EH (cell line): ENCODE data around the gene RTN4R.

Source experiments
- DNase-seq: peaks from one replicate; pipeline ENCODE4 v3.0.0-alpha.2; 2015; ENCODE audit warnings: low read depth

The RTN4R gene

DNA sequence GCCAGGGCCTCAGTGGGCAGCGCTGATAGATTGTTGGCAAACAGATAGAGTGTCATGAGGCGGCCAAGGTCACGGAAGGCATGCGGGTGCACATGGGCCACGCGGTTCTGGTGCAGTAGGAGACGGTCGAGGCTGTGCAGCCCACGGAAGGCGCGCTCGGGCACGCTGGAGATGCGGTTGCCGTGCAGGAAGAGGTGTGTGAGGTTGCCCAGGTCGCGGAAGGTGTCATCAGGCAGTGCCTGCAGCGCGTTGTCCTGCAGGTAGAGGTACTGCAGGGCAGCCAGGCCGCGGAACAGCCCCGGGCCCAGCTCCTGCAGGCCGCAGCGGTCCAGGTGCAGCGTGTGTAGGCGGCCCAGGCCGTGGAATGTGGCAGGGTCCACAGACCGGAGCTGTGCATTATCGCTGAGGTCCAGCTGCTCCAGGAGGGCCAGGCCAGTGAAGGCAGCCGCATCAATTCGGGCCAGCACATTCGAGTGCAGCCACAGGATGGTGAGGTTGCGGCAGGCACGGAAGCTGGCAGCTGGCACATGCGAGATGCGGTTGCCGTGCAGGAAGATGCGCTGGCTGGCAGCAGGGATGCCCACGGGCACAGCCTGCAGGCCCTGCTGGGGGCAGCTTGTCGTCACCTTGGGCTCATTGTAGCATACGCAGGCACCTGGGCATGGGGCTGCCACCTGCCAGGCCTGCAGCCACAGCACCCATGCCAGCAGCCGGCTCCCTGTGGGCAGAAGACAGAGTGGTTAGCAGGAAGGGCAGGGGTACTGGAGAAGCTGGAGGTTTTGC lies 25.5 kb downstream of the RTN4R start:
- DNase-seq, result no peak

DNA sequence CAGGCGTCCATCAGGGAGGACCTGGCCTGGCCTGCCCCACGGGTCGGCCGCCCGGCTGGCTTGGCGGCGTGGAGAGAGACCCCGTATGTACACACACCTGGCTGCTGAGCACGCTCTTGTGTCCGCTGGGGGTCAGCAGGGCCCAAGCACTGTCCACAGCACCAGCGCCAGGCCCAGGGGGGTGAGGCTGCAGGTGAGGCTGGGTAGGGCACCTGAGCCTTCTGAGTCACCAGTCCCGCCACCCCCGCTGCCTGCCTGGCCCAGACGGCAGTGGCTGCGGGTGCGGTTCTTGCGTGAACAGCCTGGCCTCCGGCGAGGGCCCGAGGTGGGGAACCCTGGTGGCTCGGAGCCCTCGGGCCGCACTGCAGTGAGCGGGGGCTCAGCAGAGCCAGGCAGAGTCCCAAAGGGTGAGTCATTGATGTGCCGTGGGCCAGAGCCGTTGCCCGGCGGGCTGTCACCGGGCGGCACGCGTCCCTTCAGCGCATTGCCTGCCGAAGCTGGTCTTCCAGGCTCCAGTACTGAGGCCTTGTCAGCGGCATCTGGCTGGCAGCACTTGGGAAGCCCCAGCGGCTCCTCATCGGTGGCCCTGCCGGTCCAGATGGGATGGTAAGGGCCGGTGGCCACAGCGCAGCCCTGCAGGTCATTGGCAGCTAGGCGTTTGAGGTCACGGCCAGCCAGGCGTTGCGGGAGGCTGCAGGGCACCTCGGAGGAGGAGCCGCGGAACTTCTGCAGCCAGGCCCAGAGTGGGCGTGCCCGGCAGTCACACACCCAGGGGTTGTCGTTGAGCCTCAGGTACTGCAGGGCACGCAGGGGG lies 26.3 kb downstream of the RTN4R start:
- no peak for DNase-seq

DNA sequence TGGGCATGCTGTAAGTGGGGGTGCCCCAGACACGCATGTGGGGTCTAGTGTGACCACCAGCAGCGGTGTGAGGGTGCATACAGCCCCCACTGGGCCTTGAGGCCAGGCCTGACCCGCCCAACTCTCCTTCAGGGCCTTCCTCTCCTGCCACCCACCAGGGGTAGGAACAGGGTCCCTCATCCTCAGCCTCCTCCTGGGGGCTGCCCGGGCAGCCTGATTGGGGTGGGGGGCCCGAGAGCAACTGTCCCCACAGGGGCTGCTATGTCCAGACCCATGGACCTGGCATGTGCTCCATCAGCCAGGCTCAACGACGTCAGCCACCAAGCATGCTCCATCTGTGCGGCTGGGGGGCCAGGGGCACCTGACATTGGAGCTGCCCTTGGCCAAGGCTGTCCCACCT lies 27.2 kb downstream of the RTN4R start:
- no peak for DNase-seq

DNA sequence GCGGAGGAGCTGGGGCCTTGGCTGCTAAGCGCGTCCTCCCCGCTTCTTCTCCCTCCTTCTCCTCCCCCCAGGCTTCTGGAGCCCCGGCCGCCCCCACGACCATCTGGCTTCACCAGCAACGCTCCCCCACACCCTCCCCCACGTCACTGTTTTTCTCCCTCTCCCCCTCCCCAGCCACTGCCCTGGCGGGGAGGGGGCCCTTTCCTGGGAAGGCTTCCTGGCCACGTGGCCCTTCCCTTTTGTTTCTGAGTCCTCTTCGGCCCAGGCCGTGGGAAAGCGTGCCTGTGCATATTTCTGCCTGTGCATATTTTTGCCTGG lies 27.7 kb downstream of the RTN4R start:
- no peak for DNase-seq

DNA sequence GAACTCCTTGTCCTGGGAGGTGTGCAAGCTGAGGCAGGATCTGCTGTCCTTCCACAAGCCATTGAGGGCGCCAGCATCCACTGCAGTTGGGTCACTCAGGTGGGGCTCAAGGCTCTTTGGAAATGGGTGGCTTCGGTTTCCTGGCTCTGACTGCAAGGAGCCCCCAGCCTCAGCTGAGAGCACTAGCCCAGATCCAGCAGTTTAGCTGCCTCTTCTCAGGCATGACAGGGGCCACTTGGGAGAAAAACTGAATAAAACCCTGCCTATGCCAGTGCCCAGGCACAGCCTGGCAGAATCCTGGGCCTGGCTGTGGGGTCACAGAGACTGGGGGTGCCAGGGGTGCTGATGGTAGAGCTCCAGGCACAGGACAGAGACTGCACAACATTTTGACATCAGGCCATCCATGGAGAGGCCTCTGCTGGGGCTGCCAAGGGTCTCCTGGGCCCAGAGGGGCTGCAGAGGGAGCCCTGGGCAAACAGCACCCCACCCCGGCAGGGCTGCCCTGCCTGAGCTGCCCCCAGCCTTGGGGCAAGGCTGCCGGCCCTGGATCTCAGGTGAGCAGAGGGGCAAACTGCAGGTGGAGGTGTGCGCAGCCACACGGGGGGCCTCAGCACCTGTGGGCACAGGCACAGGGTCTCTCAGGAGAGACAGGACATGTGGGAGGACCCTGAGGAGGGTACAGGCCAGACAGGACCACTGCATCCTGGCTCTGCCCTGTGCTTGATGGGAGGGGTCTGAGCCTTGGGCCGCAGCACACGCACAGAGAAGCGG lies 28.3 kb downstream of the RTN4R start:
- DNase-seq, result no peak

DNA sequence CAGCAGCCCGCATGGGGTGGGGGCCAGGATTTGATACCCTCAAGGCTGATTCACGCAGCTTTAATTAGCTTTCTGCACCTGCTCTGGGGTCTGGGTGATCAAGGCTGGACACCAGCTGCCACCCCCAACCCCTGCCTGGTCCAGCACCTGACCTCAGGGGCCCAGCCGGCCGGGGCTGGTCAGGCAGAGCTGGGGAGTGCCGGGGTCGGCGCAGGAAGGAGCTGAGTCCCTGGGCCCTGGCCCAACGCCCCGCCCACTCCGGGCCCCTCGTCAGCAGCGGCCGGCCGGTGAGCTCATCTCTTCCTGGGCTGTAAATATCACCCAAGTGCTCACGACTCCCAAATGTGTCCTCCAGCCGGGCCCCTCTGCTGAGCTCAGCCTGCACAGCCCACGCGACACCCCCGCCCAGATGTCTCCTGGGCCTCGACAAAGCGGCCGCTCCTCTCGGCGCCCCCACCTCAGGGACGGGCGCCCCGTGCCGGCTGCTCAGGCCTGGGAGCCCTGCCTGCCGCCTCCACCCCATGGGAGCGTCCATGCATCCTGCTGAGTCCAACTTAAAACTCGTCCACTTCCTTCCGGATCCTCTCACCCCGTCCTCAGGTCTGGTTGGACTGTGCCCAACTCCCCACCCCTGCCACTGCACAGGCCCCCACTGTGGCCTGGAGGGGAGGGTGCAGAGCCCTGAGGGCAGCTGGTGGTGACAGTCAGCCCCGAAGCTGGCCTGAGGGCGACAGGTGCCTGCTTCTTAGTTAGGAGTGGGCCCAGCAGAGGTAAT lies 29.0 kb downstream of the RTN4R start:
- peak; percentile 50 for DNase-seq

DNA sequence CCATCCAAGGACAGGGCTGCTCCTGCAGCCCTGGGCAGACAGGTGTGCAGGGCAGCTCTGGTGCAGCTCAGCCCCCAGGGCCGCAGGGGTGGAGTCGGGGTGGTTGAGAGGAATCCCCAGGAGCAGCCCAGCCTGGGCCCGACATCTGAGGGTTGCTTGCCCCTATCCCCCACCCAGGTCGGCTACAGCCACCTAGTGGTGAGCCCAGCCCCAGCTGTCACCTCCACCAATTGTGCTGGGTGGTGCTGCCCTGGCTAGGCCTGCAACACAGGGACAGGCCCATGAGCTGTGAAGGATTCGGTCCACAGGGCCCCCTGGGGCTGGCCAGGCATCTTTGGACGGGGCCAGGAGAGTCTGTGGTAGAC lies 29.6 kb downstream of the RTN4R start:
- peak; percentile 21 for DNase-seq

DNA sequence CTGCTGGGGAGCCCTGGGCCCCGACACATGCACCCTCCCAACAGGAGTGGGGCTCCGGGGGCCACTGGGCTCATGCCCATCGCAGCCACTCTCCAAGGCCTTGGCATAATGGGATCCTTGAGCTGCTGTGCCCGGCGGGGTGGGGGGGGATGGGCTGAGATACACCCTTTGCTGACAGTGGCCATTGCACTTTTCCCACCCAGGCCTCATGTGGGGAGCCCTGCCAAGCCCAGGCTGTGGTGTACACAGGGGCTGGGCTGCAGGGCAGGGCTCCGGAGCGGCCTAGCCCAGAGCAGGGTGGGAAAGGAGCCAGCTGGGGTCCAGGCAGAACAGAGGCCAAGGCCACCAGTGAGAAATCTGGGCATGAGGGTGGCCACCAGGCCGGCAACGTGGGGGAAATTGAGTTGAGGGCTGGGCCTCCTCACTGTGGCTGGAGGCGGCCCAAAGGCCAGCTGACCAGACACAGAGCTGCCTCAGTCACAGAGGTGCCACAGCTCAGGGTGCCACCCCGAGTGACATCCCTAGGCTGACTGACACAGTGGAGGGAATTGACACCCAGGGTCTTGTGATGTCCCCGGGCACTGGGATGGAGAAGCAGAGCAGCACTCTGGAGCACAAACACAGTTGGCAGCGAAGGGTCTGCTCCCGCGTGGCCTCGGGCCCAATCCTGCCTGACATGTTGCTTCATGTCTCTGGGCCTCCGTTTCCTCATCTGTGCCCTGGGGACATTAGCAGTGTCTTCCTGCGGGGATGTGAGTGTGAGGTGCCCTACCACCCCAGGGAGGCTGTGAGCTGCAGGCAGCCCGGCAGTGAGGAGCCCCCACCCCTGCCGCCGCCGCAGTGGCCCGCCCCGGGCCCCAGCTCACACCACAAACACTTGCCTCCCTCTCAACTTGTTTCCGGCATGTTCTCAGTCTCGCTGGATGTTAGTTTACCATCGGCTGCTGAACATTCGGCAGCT lies 30.4 kb downstream of the RTN4R start:
- DNase-seq, result no peak

DNA sequence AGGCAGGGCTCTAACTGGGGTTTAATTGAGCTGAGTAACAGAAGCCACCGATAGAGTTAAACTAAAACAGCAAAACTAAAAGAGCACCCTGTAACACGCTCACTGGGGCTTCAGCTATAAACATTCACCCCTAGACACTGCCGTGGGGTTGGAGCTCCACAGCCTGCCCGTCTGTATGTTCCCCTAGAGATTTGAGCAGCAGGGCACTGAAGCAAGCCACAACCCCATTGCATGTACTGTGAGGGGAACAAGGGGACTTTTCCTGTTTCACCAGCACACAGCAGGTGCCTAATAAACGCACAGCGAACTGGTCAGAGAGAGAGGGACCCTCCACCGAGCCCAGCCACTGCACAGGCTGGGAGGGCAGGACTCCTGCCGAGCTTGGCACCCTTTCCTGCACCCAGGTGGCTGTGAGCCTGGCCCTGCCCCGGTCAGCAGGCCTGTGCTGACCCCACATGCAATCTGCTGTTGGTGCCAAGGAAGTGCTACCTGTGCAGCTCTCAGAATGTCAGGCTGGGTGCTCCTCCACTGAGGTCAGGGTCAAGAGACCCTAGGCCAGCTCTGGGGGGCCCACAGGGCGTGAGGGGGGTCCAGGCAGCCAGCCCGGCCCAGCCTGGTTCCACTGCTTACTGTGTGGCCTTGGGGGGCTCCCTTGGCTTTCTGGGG lies 31.9 kb downstream of the RTN4R start:
- DNase-seq, result no peak

DNA sequence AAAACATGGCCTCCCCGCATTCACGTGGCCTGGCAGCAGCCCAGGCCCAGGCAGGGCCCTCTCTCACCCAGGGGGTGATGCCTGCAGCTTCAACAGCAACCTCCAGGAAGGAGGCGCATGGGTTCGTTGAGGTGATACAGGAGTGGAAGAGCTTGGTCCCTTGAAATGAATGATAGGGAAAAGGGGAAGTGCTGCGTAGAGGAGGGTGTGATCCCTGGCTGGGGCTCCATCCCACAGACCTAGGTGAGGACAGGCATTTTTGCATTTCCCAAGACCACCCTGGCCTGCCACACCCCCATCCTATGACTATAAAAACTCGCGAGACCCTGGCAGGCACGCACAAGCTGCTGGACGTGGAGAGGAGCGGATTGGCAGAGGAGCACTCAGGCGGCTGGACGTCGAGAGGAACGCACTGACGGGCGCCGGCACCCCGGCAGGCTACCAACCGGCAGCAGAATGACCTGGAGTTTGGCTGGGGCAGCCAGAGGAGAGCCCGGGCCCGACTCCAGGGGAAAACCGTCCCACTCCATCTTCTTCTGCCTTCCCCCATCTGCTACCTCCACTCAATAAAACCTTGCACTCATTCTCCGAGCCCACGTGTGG lies 32.6 kb downstream of the RTN4R start:
- no peak for DNase-seq

DNA sequence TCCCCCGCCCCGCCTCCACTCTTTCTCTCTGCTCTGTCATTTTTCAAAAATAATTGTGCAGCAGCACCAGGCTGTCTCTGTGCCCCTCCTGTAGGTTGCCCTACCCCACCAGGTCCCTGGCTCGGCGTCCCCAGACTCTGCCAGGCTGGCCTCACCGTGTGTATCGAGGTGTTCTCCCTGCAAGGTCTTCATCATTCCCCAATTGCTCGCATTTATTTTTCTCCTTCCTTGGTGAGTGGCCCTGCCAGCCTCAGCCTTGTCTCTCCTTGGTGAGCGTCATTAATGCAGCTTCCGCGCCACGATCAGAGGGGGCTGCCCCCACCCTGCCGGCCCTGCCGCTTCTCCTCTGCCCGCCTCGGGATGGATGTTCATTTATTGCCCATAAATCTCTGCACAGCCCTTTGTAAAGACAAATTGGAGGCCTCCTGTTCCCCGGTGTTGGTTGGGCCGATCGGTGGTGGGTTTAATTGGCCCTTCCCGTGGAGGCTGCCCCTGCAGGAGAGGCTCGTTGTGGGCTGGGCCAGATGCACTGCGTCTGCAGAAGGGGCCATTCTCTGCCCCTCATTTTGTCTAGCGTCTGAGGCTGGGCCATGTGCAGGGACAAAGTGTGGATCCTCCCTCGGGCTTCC lies 33.2 kb downstream of the RTN4R start:
- DNase-seq, result no peak

DNA sequence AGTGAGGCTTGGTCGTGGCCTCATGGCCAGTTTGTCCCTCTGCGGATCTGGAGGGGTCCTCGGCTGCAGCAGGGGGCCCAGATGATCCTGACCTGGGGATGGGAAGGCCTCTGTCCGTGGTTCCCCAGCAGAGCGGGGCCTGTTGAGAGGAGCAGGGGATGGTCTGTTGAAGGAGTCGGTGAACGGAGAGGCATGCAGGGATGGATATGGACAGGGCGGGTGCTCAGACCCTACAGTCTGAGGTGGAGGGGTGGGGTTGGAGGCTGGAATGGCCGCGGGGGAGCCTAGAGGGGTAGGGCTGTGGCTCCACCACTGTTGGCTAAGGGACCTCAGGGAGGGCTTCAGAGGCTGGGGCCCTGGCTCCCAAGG lies 33.8 kb downstream of the RTN4R start:
- DNase-seq, result no peak

DNA sequence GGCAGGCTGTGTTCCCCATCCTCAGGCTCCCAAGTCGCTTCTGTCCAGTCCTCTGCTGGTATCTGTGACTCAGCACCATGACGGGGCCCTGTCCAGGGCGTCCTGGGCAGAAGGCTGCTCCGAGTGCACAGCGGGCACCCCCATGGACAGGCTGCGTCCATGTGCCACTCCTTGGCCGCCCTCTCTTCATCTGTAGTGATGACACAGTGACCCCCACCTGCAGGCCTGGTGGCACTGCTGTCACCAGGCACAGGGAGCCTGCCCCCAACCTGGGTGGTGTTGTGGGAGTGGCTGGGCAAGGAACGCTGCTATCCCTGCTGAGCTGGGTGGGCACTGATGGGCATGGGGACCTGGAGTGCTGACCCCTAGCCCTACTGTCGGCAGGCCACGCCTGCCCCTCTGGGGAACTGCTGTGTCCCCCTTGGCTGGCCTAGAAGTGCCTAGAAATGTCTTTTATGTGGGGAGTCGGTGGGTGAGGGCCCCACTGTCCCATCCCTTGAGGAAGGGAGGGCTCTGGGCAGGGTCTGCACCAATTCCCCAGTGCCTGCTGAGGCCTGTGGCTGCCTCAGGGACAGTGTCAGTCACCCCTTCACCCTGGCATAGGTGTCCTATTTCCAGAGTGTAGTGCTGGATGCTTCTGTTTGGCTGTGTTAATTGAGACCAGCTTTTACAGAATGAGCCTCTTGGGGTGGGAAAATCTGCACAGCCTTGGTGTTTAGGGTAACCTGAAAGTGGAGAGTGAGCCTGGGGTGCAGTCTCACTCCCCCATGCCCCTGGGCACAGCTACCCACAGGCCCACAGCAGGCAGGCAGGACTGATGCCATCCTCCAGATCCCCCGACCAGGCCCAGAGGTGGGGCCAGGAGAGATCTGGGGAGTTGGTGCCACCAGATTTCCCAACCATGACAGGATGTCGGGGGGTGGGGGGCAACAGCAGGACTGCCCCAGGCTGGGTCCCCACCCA lies 34.5 kb downstream of the RTN4R start:
- DNase-seq, result no peak

DNA sequence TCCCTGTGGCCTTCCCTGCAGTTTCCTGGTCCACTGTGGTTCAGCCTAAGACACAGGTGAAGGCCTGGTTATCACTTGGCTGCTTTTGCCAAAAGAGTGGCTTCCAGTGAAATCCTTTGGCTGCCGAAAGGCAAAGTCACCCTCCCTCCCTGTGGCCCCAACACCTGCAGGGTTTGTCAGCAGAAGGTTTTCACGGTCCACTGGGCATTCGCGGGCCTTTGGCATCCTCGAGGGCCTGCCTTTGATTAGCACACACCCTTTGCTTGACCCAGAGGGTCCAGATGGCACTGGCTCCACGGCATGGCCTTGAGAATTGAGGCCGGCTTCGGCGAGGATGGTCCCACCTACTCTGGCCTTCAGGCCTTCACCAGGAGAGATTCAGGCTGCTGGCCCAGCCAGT lies 35.3 kb downstream of the RTN4R start:
- no peak for DNase-seq

DNA sequence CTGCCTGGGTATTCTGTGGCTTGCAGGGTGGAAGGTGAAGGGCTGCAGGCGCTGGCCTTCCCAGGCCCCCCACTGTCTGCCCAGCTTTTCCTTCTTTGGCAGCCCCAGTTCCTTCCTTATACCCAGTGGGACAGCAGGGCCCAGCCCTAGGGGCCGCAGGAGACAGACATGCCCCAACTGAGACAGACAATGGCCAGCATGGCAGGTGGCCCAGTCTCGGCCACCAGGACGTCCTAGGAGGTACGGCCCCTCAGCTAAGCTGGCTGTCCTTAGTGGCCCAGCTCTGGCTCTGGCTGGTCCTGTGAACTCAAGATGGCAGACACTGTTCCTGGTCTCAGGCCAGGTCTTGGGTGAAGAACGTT lies 35.9 kb downstream of the RTN4R start:
- no peak for DNase-seq

DNA sequence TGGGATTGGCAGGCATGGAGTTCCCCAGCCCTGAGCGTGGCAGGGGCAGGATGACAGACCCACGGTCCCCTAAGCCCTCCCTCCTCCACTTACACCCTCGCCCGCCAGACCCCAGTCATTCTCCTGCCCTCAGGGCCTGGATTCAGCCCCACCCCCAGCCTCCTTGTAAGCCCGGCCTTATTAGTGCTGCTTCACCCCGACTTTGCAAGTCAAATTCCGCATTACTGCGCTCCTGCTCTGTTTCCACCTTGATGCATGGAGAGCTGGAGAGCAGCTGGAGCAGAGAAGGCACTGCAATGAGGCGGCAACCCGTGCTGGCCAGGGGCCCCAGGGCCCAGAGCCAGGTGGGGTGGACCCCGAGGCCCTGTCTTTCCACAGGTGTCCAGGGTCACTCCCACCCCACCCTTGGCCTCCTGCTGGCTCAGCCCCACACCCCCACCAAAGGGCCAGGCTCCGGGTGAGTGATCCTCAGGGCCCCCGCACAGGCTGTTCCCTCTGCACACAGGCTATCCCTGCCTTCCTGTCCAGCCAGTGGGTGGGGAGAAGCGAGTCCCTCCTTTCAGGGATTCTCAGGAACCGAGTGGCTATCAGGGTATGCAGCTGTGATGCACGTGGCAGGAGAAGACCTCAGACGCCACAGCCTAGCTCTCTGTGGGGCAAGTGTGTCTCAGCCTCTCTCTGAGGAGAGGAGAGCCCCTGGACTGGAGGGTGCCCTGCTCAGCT lies 36.4 kb downstream of the RTN4R start:
- no peak for DNase-seq

DNA sequence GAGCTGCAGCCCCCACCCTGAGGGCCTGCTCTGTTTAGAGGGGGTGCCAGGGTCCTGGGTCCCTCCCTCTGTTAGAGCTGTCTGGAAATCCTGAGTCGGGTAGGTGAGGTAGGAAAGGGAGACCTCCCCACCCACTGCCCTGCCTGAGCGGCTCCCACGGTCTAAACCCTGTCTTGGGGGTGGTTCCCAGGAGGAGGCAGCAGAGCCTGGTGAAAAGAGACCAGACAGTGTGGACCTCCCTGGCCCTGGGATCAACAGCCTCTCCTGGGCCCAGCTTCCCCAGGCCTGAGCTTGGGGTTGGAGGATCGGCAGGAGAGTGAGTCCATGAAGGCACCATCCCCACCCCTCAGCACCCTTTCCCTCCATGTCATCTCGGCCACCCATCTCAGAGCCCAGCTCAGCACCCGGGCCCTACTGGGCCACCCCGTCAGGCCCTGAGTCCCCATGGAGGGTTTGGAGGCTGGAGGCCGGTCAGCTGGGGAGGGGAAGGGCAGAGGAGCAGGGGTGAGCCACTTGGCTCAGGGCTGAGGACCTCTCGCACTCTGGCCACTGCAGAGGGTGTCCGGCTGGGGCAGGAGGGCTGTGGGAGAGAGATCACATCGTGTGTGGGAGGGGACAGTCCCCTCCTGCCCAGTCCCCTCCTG lies 37.2 kb downstream of the RTN4R start:
- no peak for DNase-seq
